HCT116 (cell line): Measurements from ENCODE around the gene DDX10. TPM values are rescaled to one million over a fixed set of nuclear protein-coding genes. Genes with fewer than 3 reads are reported as not detected.

Experiments
- ATAC-seq: fragments of 200-7000 bp; cut with Tn5 transposase; 2 replicates; pipeline ENCODE4 v1.9.1; 2020; ENCODE audit warnings: mild to moderate bottlenecking, moderate library complexity
- BruUV-seq: library from RNA; stranded (reverse); fragments of 400-500 nt; replicated peaks from 2 replicates; lab custom pipeline; 2021; lab: Mats Ljungman, UMichigan
- CTCF ChIA-PET: fragments of 300-600 bp; sonication (Branson Sonifier 250); formaldehyde crosslinking; loops from one replicate; lab custom pipeline; 2021; ENCODE audit warnings: antibody characterized with exemption; lab: Charles Lee
- POLR2A ChIA-PET: fragments of 300-600, 350-600 bp; sonication (Branson Sonifier 250); formaldehyde crosslinking; loops from one replicate; lab custom pipeline; 2021; ENCODE audit warnings: antibody characterized with exemption; lab: Charles Lee
- RAD21 ChIA-PET, 2 experiments: fragments of 300-600 bp; sonication (Branson Sonifier 250); formaldehyde crosslinking; loops; one replicate each; lab custom pipeline; 2023; ENCODE audit warnings: low total read pairs in 2 of 2; ENCODE audit not compliant: uncharacterized antibody in 2 of 2, unreplicated experiment in 2 of 2, low non-redundant PET in 1 of 2; lab: Charles Lee
- DNase-seq: peaks from one replicate; pipeline ENCODE4 v3.0.0-alpha.2; 2010; ENCODE audit warnings: low read depth, low spot score
- H2AFZ ChIP-seq: fragments of 200-600 bp; shearing (Covaris generic), sonication (generic); 2 replicates; pipeline ENCODE4 v1.6.1; 2017; ENCODE audit warnings: low read depth, mixed run types, mixed read lengths, antibody characterized with exemption, low read length; ENCODE audit not compliant: poor library complexity, severe bottlenecking
- H3K27ac ChIP-seq: 2 replicates; pipeline ENCODE4 v1.5.1; 2012; ENCODE audit warnings: low read depth, low read length
- H3K27me3 ChIP-seq: fragments of 200-600 bp; sonication (generic); 2 replicates; pipeline ENCODE4 v1.6.1; 2016; ENCODE audit warnings: mixed run types, low read length, mixed read lengths; ENCODE audit not compliant: insufficient read depth
- H3K36me3 ChIP-seq, 2 experiments: fragments of 200-500 bp in 1 of 2; fragments of 200-600 bp in 1 of 2; sonication (Bioruptor generic) in 1 of 2; sonication (generic) in 1 of 2; 2 replicates each; pipeline versions ENCODE4 v1.5.1 to v1.6.1; 2014 to 2016; ENCODE audit warnings: low read length in 2 of 2, inconsistent platforms in 1 of 2, mixed read lengths in 1 of 2, mixed run types in 1 of 2; ENCODE audit not compliant: insufficient read depth in 2 of 2, control insufficient read depth in 1 of 2
- H3K4me1 ChIP-seq, 2 experiments: fragments of 200-600 bp in 1 of 2; sonication (generic) in 1 of 2; 2 replicates each; pipeline versions ENCODE4 v1.5.1 to v1.6.1; 2012 to 2017; ENCODE audit warnings: low read length in 2 of 2, inconsistent platforms in 1 of 2, mild to moderate bottlenecking in 1 of 2, mixed read lengths in 1 of 2, mixed run types in 1 of 2, moderate library complexity in 1 of 2; ENCODE audit not compliant: insufficient read depth in 2 of 2, control insufficient read depth in 1 of 2
- H3K4me2 ChIP-seq: fragments of 200-600 bp; sonication (generic); 2 replicates; pipeline ENCODE4 v1.6.1; 2017; ENCODE audit warnings: mixed run types, low read length, mixed read lengths
- H3K4me3 ChIP-seq, 2 experiments: fragments of 200-600 bp in 1 of 2; sonication (generic) in 1 of 2; replicated peaks in 1 of 2; 2 replicates each; pipeline ENCODE4 v1.5.1; 2011 to 2016; ENCODE audit warnings: low read length in 2 of 2, control low read depth in 1 of 2, low read depth in 1 of 2, mild to moderate bottlenecking in 1 of 2, mixed read lengths in 1 of 2, mixed run types in 1 of 2
- H3K79me2 ChIP-seq: fragments of 200-600 bp; sonication (generic); 2 replicates; pipeline ENCODE4 v1.6.1; 2017; ENCODE audit warnings: mild to moderate bottlenecking, mixed run types, low read length, moderate library complexity, mixed read lengths; ENCODE audit not compliant: insufficient read depth
- H3K9ac ChIP-seq: fragments of 200-600 bp; sonication (generic); 2 replicates; pipeline ENCODE4 v1.6.1; 2016; ENCODE audit warnings: low read length, mixed read lengths
- H3K9me2 ChIP-seq: fragments of 200-600 bp; sonication (generic), shearing (Covaris generic); 2 replicates; pipeline ENCODE4 v1.6.1; 2017; ENCODE audit warnings: mixed run types, mild to moderate bottlenecking, moderate library complexity; ENCODE audit not compliant: insufficient read depth
- H3K9me3 ChIP-seq, 2 experiments: fragments of 200-500 bp in 1 of 2; fragments of 200-600 bp in 1 of 2; sonication (Bioruptor generic) in 1 of 2; sonication (generic) in 1 of 2; 2 replicates each; pipeline ENCODE4 v1.6.1; 2014 to 2017; ENCODE audit warnings: low read length in 2 of 2, mixed read lengths in 2 of 2, inconsistent platforms in 1 of 2, low read depth in 1 of 2, mild to moderate bottlenecking in 1 of 2, mixed run types in 1 of 2, moderate library complexity in 1 of 2; ENCODE audit not compliant: control insufficient read depth in 1 of 2, insufficient read depth in 1 of 2
- H4K20me1 ChIP-seq: fragments of 200-600 bp; sonication (generic), shearing (Covaris generic); 2 replicates; pipeline ENCODE4 v1.6.1; 2017; ENCODE audit warnings: mixed run types, mild to moderate bottlenecking, moderate library complexity; ENCODE audit not compliant: insufficient read depth
- CBX3 ChIP-seq: IDR thresholded peaks from 2 replicates; pipeline ENCODE4 v1.6.1; 2012; ENCODE audit warnings: low read depth
- EGR1 ChIP-seq: IDR thresholded peaks from 2 replicates; pipeline ENCODE4 v1.6.1; 2012; ENCODE audit warnings: low read depth
- EZH2 ChIP-seq: fragments of 200-600 bp; sonication (generic); IDR thresholded peaks from 2 replicates; pipeline ENCODE4 v1.6.1; 2017; ENCODE audit warnings: antibody characterized with exemption, mixed run types
- FOSL1 ChIP-seq: IDR thresholded peaks from 2 replicates; pipeline ENCODE4 v1.6.1; 2012; ENCODE audit warnings: low read depth
- RAD21 ChIP-seq: IDR thresholded peaks from 2 replicates; pipeline ENCODE4 v1.6.1; 2012; ENCODE audit warnings: low read depth, mild to moderate bottlenecking
- SP1 ChIP-seq: IDR thresholded peaks from 2 replicates; pipeline ENCODE4 v1.6.1; 2012; ENCODE audit warnings: low read depth
- TCF7L2 ChIP-seq: IDR thresholded peaks from 2 replicates; pipeline ENCODE4 v1.7.0; 2011; ENCODE audit warnings: borderline replicate concordance, inconsistent platforms; ENCODE audit not compliant: insufficient read depth, insufficient read length; ENCODE audit errors: extremely low read depth
- YY1 ChIP-seq: IDR thresholded peaks from 2 replicates; pipeline ENCODE4 v1.6.1; 2011; ENCODE audit warnings: low read length, low read depth, moderate library complexity, mild to moderate bottlenecking; ENCODE audit not compliant: insufficient replicate concordance; ENCODE audit errors: extremely low read depth
- ZNF274 ChIP-seq: fragments of 200-500 bp; sonication (Bioruptor generic); IDR thresholded peaks from 2 replicates; pipeline ENCODE4 v1.6.1; 2014; ENCODE audit warnings: mild to moderate bottlenecking, low read depth, low read length, inconsistent platforms
- intact Hi-C: fragments of 100-400 bp; cut with micrococcal nuclease; formaldehyde crosslinking; loops from 2 replicates; pipeline ENCODE4 v1.10.0; 2022
- total RNA-seq: library from RNA; stranded (reverse); gene quantifications from one replicate; pipeline ENCODE4 v1.2.1, GENCODE V29; 2021; ENCODE audit not compliant: unreplicated experiment
- TF ChIP-seq, protein P1 (sequence below): IDR thresholded peaks from 2 replicates; pipeline ENCODE4 v1.6.1; 2012; ENCODE audit warnings: low read depth
- TF ChIP-seq, protein P2 (sequence below): IDR thresholded peaks from 2 replicates; pipeline ENCODE4 v1.6.1; 2012
- TF ChIP-seq, protein P3 (sequence below): IDR thresholded peaks from 2 replicates; pipeline ENCODE4 v1.6.1; 2011; ENCODE audit warnings: mild to moderate bottlenecking, low read length, moderate library complexity; ENCODE audit not compliant: insufficient replicate concordance; ENCODE audit errors: extremely low read depth

Gene DDX10
- total RNA-seq, 1 experiment from 2014 or later: 66.5 TPM

DNA sequence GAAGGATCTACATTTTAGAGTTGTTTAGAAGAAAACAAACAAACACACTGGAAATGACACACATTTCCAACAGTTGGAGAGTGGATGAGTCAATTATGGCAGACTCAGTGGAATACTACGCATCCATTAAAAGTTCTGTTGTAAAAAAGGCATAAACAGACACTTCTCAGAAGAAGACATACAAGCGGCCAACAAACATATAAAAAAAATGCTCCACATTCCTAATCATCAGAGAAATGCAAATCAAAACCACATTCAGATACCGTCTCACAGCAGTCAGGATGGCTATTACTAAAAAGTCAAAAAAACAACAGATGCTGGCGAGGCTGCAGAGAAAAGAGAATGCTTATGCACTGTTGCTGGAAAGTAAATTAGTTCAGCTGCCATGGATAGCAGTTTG is 298.2 kb downstream of the DDX10 start:
- H4K20me1 ChIP-seq: no peaks in the 10 kb centered on the region
- ATAC-seq: no peak
- no peak overlapping the region for H3K4me2 ChIP-seq
- H3K9me3 ChIP-seq: no peaks in the 10 kb centered on the region
- ChIA-PET RAD21 (no interaction called here), CTCF (no interaction called here), POLR2A (no interaction called here)
- H3K9ac ChIP-seq: no peak overlapping the region
- H3K4me3 ChIP-seq: no peak overlapping the region
- intact Hi-C loops: no loop called here
- no peak for DNase-seq
- H3K27ac ChIP-seq: no peak overlapping the region
- H2AFZ ChIP-seq: no peak overlapping the region
- H3K79me2 ChIP-seq: no peaks in the 10 kb centered on the region
- H3K9me2 ChIP-seq: no peaks in the 10 kb centered on the region
- peaks cover 29 to 30% of the 10 kb centered on the region in 2 experiments for H3K4me1 ChIP-seq
- H3K27me3 ChIP-seq: no peaks in the 10 kb centered on the region
- H3K36me3 ChIP-seq: no peaks in the 10 kb centered on the region
- BruUV-seq: no TSS peak
- TF ChIP-seq SP1 (no peak), RAD21 (no peak), TCF7L2 (no peak), CBX3 (no peak), YY1 (no peak), EGR1 (no peak), ZNF274 (no peak), EZH2 (no peak), FOSL1 (no peak)
- TF ChIP-seq, protein P1, sequence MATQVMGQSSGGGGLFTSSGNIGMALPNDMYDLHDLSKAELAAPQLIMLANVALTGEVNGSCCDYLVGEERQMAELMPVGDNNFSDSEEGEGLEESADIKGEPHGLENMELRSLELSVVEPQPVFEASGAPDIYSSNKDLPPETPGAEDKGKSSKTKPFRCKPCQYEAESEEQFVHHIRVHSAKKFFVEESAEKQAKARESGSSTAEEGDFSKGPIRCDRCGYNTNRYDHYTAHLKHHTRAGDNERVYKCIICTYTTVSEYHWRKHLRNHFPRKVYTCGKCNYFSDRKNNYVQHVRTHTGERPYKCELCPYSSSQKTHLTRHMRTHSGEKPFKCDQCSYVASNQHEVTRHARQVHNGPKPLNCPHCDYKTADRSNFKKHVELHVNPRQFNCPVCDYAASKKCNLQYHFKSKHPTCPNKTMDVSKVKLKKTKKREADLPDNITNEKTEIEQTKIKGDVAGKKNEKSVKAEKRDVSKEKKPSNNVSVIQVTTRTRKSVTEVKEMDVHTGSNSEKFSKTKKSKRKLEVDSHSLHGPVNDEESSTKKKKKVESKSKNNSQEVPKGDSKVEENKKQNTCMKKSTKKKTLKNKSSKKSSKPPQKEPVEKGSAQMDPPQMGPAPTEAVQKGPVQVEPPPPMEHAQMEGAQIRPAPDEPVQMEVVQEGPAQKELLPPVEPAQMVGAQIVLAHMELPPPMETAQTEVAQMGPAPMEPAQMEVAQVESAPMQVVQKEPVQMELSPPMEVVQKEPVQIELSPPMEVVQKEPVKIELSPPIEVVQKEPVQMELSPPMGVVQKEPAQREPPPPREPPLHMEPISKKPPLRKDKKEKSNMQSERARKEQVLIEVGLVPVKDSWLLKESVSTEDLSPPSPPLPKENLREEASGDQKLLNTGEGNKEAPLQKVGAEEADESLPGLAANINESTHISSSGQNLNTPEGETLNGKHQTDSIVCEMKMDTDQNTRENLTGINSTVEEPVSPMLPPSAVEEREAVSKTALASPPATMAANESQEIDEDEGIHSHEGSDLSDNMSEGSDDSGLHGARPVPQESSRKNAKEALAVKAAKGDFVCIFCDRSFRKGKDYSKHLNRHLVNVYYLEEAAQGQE: no peak
- TF ChIP-seq, protein P2, sequence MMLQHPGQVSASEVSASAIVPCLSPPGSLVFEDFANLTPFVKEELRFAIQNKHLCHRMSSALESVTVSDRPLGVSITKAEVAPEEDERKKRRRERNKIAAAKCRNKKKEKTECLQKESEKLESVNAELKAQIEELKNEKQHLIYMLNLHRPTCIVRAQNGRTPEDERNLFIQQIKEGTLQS: no peak
- TF ChIP-seq, protein P3, sequence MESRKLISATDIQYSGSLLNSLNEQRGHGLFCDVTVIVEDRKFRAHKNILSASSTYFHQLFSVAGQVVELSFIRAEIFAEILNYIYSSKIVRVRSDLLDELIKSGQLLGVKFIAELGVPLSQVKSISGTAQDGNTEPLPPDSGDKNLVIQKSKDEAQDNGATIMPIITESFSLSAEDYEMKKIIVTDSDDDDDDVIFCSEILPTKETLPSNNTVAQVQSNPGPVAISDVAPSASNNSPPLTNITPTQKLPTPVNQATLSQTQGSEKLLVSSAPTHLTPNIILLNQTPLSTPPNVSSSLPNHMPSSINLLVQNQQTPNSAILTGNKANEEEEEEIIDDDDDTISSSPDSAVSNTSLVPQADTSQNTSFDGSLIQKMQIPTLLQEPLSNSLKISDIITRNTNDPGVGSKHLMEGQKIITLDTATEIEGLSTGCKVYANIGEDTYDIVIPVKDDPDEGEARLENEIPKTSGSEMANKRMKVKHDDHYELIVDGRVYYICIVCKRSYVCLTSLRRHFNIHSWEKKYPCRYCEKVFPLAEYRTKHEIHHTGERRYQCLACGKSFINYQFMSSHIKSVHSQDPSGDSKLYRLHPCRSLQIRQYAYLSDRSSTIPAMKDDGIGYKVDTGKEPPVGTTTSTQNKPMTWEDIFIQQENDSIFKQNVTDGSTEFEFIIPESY: no peak
